Spleen (tissue), 7 donors: ENCODE results near the gene TRIM56.

Experiments used
- POLR2A ChIP-seq, 3 donors: fragments of 450-650 bp; IDR thresholded peaks; one replicate each; pipeline ENCODE4 v1.5.1; 2017; ENCODE audit warnings: antibody characterized with exemption in 3 of 3, mild to moderate bottlenecking in 1 of 3
- TF ChIP-seq, protein P1 (sequence below), 11 experiments: fragments of 200-600 bp in 7 of 11; fragments of 450-650 bp in 4 of 11; sonication (generic) in 4 of 11; IDR thresholded peaks in 8 of 11; conservative IDR thresholded peaks in 3 of 11; 1 replicate in 7 of 11; 2 replicates in 4 of 11; pipeline versions ENCODE4 v1.4.0 to v1.8.0; 2016 to 2021; ENCODE audit warnings: antibody characterized with exemption in 11 of 11, inconsistent platforms in 4 of 11, mild to moderate bottlenecking in 1 of 11
- donor health status: DM: no; HTN: no; CAD: no; lungs with moderate emphysema.
- donor health status: DM: no; HTN: no; CAD: no.
- donor health status: DM: no; HTN: no; CAD: no.

DNA sequence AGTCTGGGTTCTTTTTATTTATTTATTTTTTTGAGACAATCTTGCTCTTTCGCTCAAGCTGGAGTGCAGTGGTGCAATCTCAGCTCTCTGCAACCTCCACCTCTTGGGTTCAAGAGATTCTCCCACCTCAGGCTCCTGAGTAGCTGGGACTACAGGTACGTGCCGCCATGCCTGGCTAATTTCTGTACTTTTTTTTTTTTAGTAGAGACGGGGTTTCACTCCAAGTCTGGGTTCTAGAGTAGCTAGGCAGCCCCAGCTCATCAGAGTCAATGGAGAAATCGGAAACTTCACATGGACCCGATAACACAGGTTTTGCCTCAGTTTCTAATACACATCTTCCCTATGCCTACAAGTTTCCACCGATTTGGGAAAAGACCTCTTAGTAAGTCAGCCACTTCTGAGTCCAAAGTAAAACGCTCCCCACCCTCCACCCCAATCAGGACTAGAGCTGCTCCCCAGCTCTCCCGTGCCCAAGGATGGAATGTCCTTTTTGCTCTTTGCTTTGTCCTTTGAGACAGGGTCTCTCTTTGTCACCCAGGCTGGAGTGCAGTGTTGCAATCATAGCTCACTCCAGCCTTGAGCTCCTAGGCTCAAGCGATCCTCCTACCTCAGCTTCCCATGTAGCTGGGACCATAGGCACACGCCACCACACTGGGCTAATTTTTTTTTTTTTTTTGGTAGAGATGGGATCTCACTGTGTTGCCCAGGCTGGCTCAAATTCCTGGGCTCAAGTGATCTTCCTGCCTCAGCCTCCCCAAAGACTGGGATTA is 37.8 kb downstream of the TRIM56 start:
- TF ChIP-seq, protein P1, sequence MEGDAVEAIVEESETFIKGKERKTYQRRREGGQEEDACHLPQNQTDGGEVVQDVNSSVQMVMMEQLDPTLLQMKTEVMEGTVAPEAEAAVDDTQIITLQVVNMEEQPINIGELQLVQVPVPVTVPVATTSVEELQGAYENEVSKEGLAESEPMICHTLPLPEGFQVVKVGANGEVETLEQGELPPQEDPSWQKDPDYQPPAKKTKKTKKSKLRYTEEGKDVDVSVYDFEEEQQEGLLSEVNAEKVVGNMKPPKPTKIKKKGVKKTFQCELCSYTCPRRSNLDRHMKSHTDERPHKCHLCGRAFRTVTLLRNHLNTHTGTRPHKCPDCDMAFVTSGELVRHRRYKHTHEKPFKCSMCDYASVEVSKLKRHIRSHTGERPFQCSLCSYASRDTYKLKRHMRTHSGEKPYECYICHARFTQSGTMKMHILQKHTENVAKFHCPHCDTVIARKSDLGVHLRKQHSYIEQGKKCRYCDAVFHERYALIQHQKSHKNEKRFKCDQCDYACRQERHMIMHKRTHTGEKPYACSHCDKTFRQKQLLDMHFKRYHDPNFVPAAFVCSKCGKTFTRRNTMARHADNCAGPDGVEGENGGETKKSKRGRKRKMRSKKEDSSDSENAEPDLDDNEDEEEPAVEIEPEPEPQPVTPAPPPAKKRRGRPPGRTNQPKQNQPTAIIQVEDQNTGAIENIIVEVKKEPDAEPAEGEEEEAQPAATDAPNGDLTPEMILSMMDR (IDR thresholded peaks at IDR 0.05 in 8 of 11, conservative IDR thresholded peaks at IDR 0.05 in 3 of 11) = no peak
- TF ChIP-seq POLR2A (IDR thresholded peaks at IDR 0.05) = no peak
